Prostate gland (tissue), 2 donors: ENCODE data around the gene CYP2A7.
"Not testable (repeated sequence)": the region's sequence is repeated elsewhere in the genome, so short reads cannot be mapped to it uniquely, and the experiment has no call there.

Experiments
- POLR2A ChIP-seq: fragments of 450-650 bp; IDR thresholded peaks from one replicate; pipeline ENCODE4 v1.6.1; 2016; ENCODE audit warnings: antibody characterized with exemption, mild to moderate bottlenecking
- TF ChIP-seq, protein P1 (sequence below), 4 experiments: fragments of 200-600 bp in 2 of 4; fragments of 450-650 bp in 2 of 4; sonication (generic) in 2 of 4; IDR thresholded peaks; 1 replicate in 3 of 4; 2 replicates in 1 of 4; pipeline ENCODE4 v1.5.1; 2016 to 2019; ENCODE audit warnings: antibody characterized with exemption in 4 of 4, mild to moderate bottlenecking in 2 of 4, moderate library complexity in 2 of 4

- TF ChIP-seq, protein P1, sequence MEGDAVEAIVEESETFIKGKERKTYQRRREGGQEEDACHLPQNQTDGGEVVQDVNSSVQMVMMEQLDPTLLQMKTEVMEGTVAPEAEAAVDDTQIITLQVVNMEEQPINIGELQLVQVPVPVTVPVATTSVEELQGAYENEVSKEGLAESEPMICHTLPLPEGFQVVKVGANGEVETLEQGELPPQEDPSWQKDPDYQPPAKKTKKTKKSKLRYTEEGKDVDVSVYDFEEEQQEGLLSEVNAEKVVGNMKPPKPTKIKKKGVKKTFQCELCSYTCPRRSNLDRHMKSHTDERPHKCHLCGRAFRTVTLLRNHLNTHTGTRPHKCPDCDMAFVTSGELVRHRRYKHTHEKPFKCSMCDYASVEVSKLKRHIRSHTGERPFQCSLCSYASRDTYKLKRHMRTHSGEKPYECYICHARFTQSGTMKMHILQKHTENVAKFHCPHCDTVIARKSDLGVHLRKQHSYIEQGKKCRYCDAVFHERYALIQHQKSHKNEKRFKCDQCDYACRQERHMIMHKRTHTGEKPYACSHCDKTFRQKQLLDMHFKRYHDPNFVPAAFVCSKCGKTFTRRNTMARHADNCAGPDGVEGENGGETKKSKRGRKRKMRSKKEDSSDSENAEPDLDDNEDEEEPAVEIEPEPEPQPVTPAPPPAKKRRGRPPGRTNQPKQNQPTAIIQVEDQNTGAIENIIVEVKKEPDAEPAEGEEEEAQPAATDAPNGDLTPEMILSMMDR (IDR thresholded peaks at IDR 0.05), result not testable (repeated sequence)
- not testable (repeated sequence) for TF ChIP-seq POLR2A
Observed at GRCh38 chr19:40884187-40884931, 2.3 kb upstream of the CYP2A7 start.
